Uterus (tissue), 2 donors: ENCODE results near the gene TRANK1.

Experiments used
- CTCF ChIP-seq, 4 experiments: fragments of 200-600 bp in 2 of 4; fragments of 450-650 bp in 2 of 4; sonication (generic) in 2 of 4; IDR thresholded peaks; one replicate each; pipeline ENCODE4 v1.5.1; 2016 to 2019; ENCODE audit warnings: antibody characterized with exemption in 4 of 4, mild to moderate bottlenecking in 2 of 4, moderate library complexity in 1 of 4
- POLR2A ChIP-seq, 2 donors: fragments of 450-650 bp; IDR thresholded peaks; one replicate each; pipeline ENCODE4 v1.6.1; 2016; ENCODE audit warnings: antibody characterized with exemption in 2 of 2, mild to moderate bottlenecking in 1 of 2, moderate library complexity in 1 of 2

- TF ChIP-seq POLR2A (IDR thresholded peaks at IDR 0.05) (no peak), CTCF (IDR thresholded peaks at IDR 0.05) (peak in 1 of 4 experiments; percentile 8)
Observed at GRCh38 chr3:36944012-36944640, 728 bp downstream of the TRANK1 start.
